Calu3 (cell line): ENCODE results near the gene CABCOCO1. TPM values are rescaled to one million over a fixed set of nuclear protein-coding genes. Genes with fewer than 3 reads are reported as not detected.

Experiments
- BruUV-seq: library from RNA; stranded (reverse); fragments of 400-500 nt; replicated peaks from 2 replicates; lab custom pipeline; 2021; lab: Mats Ljungman, UMichigan
- CTCF ChIA-PET: fragments of 300-600 bp; sonication (Branson Sonifier 250); formaldehyde crosslinking; loops from one replicate; lab custom pipeline; 2022; ENCODE audit warnings: antibody characterized with exemption; lab: Charles Lee
- DNase-seq: peaks from one replicate; pipeline ENCODE4 v3.0.0; 2022
- H3K27ac Mint-ChIP-seq: one replicate; pipeline ENCODE4 v1.8.0; 2022; ENCODE audit warnings: mixed read lengths; ENCODE audit not compliant: unreplicated experiment
- H3K27me3 Mint-ChIP-seq: one replicate; pipeline ENCODE4 v1.8.0; 2022; ENCODE audit warnings: mixed read lengths; ENCODE audit not compliant: unreplicated experiment
- H3K36me3 Mint-ChIP-seq: one replicate; pipeline ENCODE4 v1.8.0; 2022; ENCODE audit warnings: mild to moderate bottlenecking, moderate library complexity, mixed read lengths; ENCODE audit not compliant: insufficient read depth, unreplicated experiment
- H3K4me1 Mint-ChIP-seq: one replicate; pipeline ENCODE4 v1.8.0; 2022; ENCODE audit warnings: mild to moderate bottlenecking, low read depth, mixed read lengths; ENCODE audit not compliant: unreplicated experiment
- H3K4me3 Mint-ChIP-seq: one replicate; pipeline ENCODE4 v1.8.0; 2022; ENCODE audit warnings: mild to moderate bottlenecking, low read depth, moderate library complexity, mixed read lengths; ENCODE audit not compliant: unreplicated experiment
- H3K9me3 Mint-ChIP-seq: one replicate; pipeline ENCODE4 v1.8.0; 2022; ENCODE audit warnings: low read depth, mixed read lengths; ENCODE audit not compliant: unreplicated experiment
- intact Hi-C: fragments of 100-400 bp; cut with micrococcal nuclease; formaldehyde crosslinking; loops from one replicate; pipeline ENCODE4 v1.10.0; 2022; ENCODE audit not compliant: unreplicated experiment
- total RNA-seq: library from RNA; stranded (reverse); gene quantifications from 2 replicates; pipeline ENCODE4 v1.2.3, GENCODE V29; 2022
- TF ChIP-seq, protein P1 (sequence below): fragments of 200-600 bp; IDR thresholded peaks from one replicate; pipeline ENCODE4 v1.8.0; 2022; ENCODE audit warnings: antibody characterized with exemption; ENCODE audit not compliant: unreplicated experiment

The CABCOCO1 gene
- total RNA-seq, 1 experiment from 2014 or later: not detected

DNA sequence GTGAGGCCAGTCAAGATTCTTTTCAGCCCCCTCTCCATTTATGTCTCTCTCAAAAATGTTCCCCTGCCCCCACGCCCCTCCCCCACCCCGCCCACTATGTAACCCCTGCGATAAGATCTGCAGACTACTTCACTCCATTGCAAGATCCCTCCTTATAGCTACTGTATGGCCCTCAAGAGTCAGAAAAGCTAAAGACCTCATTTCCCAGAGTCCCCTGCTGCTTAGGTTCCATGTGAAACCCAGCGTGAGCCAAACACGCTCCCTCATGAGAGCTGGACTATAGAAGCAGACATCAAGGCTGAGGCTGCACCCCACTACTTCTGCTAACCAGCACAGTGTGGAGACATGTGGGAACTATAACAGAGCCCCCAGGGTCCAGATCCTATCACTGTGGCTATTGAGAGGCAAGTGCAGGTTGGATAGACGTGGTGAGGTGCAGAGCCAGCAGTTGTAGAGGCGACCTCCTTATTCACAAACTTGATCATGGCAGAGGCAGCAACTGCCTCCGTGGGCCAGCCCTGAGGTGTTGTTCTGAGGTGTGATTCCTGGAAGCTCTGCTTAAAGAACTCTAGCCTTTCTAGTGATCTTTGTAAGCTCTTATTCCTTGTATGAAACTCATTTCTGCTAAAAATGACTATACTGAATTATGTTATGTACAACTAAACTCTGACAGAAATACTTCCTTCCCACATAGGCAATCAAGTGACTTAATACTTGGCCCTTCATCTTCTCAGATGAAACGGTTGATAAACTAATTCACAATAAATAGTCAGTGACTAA, 121.8 kb downstream of the CABCOCO1 start:
- CTCF ChIA-PET: no interaction called here
- TF ChIP-seq, protein P1, sequence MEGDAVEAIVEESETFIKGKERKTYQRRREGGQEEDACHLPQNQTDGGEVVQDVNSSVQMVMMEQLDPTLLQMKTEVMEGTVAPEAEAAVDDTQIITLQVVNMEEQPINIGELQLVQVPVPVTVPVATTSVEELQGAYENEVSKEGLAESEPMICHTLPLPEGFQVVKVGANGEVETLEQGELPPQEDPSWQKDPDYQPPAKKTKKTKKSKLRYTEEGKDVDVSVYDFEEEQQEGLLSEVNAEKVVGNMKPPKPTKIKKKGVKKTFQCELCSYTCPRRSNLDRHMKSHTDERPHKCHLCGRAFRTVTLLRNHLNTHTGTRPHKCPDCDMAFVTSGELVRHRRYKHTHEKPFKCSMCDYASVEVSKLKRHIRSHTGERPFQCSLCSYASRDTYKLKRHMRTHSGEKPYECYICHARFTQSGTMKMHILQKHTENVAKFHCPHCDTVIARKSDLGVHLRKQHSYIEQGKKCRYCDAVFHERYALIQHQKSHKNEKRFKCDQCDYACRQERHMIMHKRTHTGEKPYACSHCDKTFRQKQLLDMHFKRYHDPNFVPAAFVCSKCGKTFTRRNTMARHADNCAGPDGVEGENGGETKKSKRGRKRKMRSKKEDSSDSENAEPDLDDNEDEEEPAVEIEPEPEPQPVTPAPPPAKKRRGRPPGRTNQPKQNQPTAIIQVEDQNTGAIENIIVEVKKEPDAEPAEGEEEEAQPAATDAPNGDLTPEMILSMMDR: no peak
- no peak overlapping the region for H3K4me3 Mint-ChIP-seq
- no peak for DNase-seq
- peaks cover 48% of the 10 kb centered on the region for H3K4me1 Mint-ChIP-seq
- H3K9me3 Mint-ChIP-seq: peaks cover 2% of the 10 kb centered on the region
- intact Hi-C loops: no loop called here
- BruUV-seq: no TSS peak
- no peaks in the 10 kb centered on the region for H3K27me3 Mint-ChIP-seq
- no peaks in the 10 kb centered on the region for H3K36me3 Mint-ChIP-seq
- no peak overlapping the region for H3K27ac Mint-ChIP-seq

DNA sequence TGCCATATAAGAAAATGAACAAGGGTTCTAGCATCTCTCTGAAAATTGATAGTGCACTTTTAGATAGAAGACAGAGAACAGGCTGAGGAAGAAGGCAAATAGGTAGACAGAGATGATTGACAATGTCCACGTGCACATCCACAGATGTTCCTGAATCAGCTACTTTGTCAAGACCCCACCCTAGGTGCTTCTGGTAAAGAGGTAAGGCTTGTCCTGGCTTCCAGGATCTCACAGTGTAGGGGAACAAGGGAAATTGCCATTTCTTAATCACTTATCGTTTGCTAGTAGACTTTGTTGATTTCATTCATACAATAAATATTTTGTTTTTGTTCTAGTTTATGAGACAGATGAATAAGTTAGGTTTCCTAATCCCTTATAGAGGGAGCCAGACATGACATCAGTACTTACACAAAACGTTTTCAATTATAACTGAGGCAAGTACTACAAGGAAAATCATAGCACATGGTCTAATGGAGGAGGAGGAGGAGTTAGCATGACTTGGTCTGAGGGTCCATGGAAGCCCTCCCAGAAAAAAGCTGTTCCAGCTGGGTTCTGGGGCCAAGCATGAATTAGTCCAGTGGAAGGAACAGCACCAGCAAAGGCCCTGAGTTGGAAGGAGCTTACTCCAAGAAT, 122.9 kb downstream of the CABCOCO1 start:
- intact Hi-C loops: no loop called here
- H3K27ac Mint-ChIP-seq: no peak overlapping the region
- H3K36me3 Mint-ChIP-seq: no peaks in the 10 kb centered on the region
- no peak for DNase-seq
- CTCF ChIA-PET: interaction anchor here (0.5 kb wide), 1 partner anchor 746 kb away, joined by 3 read pairs; no protein-coding TSS in a partner anchor
- peaks cover 38% of the 10 kb centered on the region for H3K4me1 Mint-ChIP-seq
- peaks cover 2% of the 10 kb centered on the region for H3K9me3 Mint-ChIP-seq
- no peak overlapping the region for H3K4me3 Mint-ChIP-seq
- TF ChIP-seq, protein P1: no peak
- BruUV-seq: no TSS peak
- H3K27me3 Mint-ChIP-seq: no peaks in the 10 kb centered on the region

DNA sequence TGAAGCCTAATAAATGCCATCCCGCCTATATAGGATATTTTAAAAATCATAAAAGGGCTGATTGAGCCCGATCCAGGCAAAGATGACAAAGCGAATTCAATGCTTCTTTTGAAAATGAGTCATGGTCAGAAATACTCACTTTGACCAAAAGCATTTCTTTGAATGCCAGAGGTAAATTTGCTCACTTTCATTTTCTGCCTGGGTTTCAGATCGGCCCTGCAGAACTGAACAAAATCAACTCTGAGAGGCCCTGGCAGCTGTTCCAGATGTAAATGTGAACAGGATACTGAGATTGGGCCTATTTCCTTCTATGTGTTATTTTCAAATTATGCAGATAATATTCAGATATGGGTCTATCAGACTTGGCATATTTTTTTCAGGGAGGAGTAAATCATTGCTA, 124.0 kb downstream of the CABCOCO1 start:
- CTCF ChIA-PET: no interaction called here
- H3K27ac Mint-ChIP-seq: no peak overlapping the region
- H3K27me3 Mint-ChIP-seq: no peaks in the 10 kb centered on the region
- H3K4me1 Mint-ChIP-seq: peaks cover 39% of the 10 kb centered on the region
- H3K36me3 Mint-ChIP-seq: no peaks in the 10 kb centered on the region
- DNase-seq: no peak
- H3K9me3 Mint-ChIP-seq: peaks cover 2% of the 10 kb centered on the region
- no peak overlapping the region for H3K4me3 Mint-ChIP-seq
- TF ChIP-seq, protein P1: no peak
- BruUV-seq: no TSS peak
- intact Hi-C loops: no loop called here

DNA sequence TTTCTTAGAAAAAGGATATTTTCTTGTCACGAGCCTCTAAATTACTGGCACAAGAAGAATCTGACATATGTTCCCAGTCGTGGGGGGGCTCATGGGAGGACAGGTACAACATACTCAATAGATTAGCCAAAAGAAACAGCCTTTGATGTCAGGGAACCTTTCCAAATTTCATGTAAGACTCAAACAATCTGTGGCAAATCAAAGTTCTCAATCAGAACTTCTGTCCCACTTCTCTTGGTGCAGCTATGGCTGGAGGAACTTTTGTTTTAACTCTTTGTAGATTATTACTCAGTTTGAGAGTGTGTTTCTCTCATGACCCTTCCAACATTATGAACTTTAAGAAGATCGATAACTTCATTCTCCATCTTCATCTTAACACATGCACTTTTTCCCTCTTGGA, 124.4 kb downstream of the CABCOCO1 start:
- Mint-ChIP-seq H3K27me3 (no peaks in the 10 kb centered on the region), H3K4me1 (peaks cover 39% of the 10 kb centered on the region), H3K27ac (no peak overlapping the region), H3K36me3 (no peaks in the 10 kb centered on the region), H3K4me3 (no peak overlapping the region), H3K9me3 (peaks cover 2% of the 10 kb centered on the region)
- intact Hi-C loops: no loop called here
- TF ChIP-seq, protein P1: no peak
- no TSS peak for BruUV-seq
- DNase-seq: no peak
- CTCF ChIA-PET: no interaction called here
